C4-2B (cell line): ENCODE measurements around the gene NF1.

Experiments
- H3K27ac ChIP-seq: fragments of 450-650 bp; 2 replicates; pipeline ENCODE4 v1.5.1; 2017
- ZFX ChIP-seq: fragments of 450-650 bp; IDR thresholded peaks from 2 replicates; pipeline ENCODE4 v1.6.1; 2017
- TF ChIP-seq, protein P1 (sequence below): fragments of 450-650 bp; conservative IDR thresholded peaks from 2 replicates; pipeline ENCODE4 v1.5.1; 2017; ENCODE audit warnings: mild to moderate bottlenecking

Gene NF1

DNA sequence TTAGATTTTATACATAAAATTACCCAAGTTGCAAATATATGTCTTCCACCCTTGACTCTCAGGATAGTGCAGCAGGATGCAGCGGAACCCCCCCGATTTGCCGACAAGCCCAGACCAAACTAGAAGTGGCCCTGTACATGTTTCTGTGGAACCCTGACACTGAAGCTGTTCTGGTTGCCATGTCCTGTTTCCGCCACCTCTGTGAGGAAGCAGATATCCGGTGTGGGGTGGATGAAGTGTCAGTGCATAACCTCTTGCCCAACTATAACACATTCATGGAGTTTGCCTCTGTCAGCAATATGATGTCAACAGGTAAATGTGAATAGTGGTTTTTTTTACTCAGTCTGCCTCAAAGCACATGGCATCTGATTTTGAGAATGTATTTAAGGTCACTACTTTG is 131.6 kb downstream of the NF1 start:
- H3K27ac ChIP-seq = no peak overlapping the region

GRCh38 chr17:31226950-31227349 is 132.2 kb downstream of the NF1 start:
- H3K27ac ChIP-seq = no peak overlapping the region
- no peak for TF ChIP-seq ZFX
- TF ChIP-seq, protein P1, sequence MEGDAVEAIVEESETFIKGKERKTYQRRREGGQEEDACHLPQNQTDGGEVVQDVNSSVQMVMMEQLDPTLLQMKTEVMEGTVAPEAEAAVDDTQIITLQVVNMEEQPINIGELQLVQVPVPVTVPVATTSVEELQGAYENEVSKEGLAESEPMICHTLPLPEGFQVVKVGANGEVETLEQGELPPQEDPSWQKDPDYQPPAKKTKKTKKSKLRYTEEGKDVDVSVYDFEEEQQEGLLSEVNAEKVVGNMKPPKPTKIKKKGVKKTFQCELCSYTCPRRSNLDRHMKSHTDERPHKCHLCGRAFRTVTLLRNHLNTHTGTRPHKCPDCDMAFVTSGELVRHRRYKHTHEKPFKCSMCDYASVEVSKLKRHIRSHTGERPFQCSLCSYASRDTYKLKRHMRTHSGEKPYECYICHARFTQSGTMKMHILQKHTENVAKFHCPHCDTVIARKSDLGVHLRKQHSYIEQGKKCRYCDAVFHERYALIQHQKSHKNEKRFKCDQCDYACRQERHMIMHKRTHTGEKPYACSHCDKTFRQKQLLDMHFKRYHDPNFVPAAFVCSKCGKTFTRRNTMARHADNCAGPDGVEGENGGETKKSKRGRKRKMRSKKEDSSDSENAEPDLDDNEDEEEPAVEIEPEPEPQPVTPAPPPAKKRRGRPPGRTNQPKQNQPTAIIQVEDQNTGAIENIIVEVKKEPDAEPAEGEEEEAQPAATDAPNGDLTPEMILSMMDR = no peak

More for the DNA sequence above, 131.6 kb downstream of the NF1 start:
- TF ChIP-seq ZFX = no peak
- TF ChIP-seq, protein P1 = no peak

GRCh38 chr17:31231852-31232251 is 137.1 kb downstream of the NF1 start:
- H3K27ac ChIP-seq = no peak overlapping the region
- TF ChIP-seq, protein P1 = no peak
- no peak for TF ChIP-seq ZFX

GRCh38 chr17:31235110-31235509 is 140.3 kb downstream of the NF1 start:
- no peak overlapping the region for H3K27ac ChIP-seq
- TF ChIP-seq, protein P1 = no peak
- TF ChIP-seq ZFX = no peak

GRCh38 chr17:31236137-31236536 is 141.4 kb downstream of the NF1 start:
- no peak overlapping the region for H3K27ac ChIP-seq
- TF ChIP-seq, protein P1 = no peak
- no peak for TF ChIP-seq ZFX

DNA sequence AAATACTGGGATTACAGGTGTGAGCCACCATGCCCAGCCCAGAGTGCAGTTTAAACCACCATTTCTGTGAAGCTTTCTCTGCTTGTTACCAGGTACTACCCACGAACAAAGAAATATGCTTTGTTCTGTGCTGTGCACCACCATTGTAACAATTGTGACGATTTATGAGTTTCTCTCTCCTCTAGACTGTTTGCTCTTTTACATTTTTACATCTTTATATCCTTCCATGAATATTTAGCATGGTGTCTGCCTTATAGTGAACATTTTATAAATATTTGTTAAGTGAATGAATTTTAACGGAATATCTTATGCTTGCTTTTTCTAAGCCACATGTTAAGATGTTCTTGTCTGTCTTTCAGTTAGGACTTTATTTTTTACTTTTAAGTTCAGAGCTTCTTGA is 141.9 kb downstream of the NF1 start:
- no peak overlapping the region for H3K27ac ChIP-seq
- TF ChIP-seq ZFX = no peak
- TF ChIP-seq, protein P1 = no peak

- TF ChIP-seq, protein P1 = no peak
- no peak for TF ChIP-seq ZFX
- no peak overlapping the region for H3K27ac ChIP-seq
Observed at GRCh38 chr17:31241116-31241515, 146.3 kb downstream of the NF1 start.
